Measurements from ENCODE around the gene FAM114A2.
"Not testable (repeated sequence)": the region's sequence is repeated elsewhere in the genome, so short reads cannot be mapped to it uniquely, and the experiment has no call there.

FAM114A2 gene

DNA sequence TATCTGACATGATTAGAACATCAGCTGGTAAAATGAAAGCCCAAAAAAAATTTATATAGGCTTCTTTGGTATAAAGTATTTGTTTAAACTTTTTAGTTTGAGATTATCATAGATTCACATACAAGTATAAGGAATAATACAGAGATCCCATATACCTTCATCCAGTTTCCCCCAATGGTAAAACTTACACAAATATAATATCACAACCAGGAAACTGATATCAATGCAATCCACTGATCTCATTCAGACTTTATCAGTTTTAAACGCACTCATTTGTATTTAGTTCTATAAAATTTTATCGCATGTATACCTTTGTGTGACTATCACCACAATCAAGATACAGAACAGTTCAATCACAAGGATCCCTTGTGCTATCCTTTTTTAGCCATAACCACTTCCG, 3.8 kb downstream of the FAM114A2 start:
- H3K9me3 Mint-ChIP-seq, result no peaks in the 10 kb centered on the region
- TF ChIP-seq CTCF (IDR thresholded peaks at IDR 0.05), result no peak
- H3K27me3 Mint-ChIP-seq (ENCODE audit: low read depth, poor library complexity), result peaks cover 7% of the 10 kb centered on the region
- H3K36me3 Mint-ChIP-seq (ENCODE audit: low read depth), result peaks cover 11% of the 10 kb centered on the region
- no peak for DNase-seq
- H3K4me3 Mint-ChIP-seq, result no peak overlapping the region
- H3K27ac Mint-ChIP-seq, result no peak overlapping the region
- peaks cover 26% of the 10 kb centered on the region for H3K4me1 Mint-ChIP-seq

GRCh38 chr5:154031937-154032489, 6.7 kb downstream of the FAM114A2 start:
- Mint-ChIP-seq H3K9me3 (no peaks in the 10 kb centered on the region), H3K36me3 (ENCODE audit: low read depth) (peaks cover 19% of the 10 kb centered on the region), H3K4me1 (peaks cover 10% of the 10 kb centered on the region), H3K27ac (no peak overlapping the region), H3K4me3 (no peak overlapping the region), H3K27me3 (ENCODE audit: low read depth, poor library complexity) (peaks cover 3% of the 10 kb centered on the region)
- no peak for DNase-seq
- no peak for TF ChIP-seq CTCF (IDR thresholded peaks at IDR 0.05)

- peaks cover 47% of the 10 kb centered on the region for H3K36me3 Mint-ChIP-seq (ENCODE audit: low read depth)
- no peak overlapping the region for H3K27ac Mint-ChIP-seq
- no peaks in the 10 kb centered on the region for H3K27me3 Mint-ChIP-seq (ENCODE audit: low read depth, poor library complexity)
- no peak overlapping the region for H3K4me3 Mint-ChIP-seq
- H3K9me3 Mint-ChIP-seq, result peaks cover 16% of the 10 kb centered on the region
- H3K4me1 Mint-ChIP-seq, result peaks cover 8% of the 10 kb centered on the region
- TF ChIP-seq CTCF (IDR thresholded peaks at IDR 0.05), result no peak
- no peak for DNase-seq
Measured at GRCh38 chr5:154025951-154026350, 12.8 kb downstream of the FAM114A2 start.

DNA sequence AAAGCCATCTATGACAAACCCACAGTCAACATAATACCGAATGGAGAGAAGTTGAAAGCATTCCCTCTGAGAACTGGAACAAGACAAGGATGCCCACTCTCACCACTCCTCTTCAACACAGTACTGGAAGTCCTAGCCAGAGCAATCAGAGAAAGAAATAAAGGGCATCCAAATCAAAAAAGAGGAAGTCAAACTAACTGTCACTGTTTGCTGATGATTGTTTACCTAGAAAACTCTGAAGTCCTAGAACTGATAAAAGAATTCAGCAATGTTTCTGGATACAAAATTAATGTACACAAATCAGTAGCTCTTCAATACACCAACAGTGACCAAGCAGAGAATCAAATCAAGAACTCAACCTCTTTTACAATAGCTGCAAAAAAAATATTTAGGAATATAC, 19.8 kb downstream of the FAM114A2 start:
- peaks cover 95% of the 10 kb centered on the region for H3K36me3 Mint-ChIP-seq (ENCODE audit: low read depth)

GRCh38 chr5:154015071-154015693, 23.5 kb downstream of the FAM114A2 start:
- DNase-seq, result no peak
- H3K27me3 Mint-ChIP-seq (ENCODE audit: low read depth, poor library complexity), result no peaks in the 10 kb centered on the region
- H3K27ac Mint-ChIP-seq, result peak overlapping the region; percentile 28
- H3K4me1 Mint-ChIP-seq, result no peaks in the 10 kb centered on the region
- peaks cover 61% of the 10 kb centered on the region for H3K36me3 Mint-ChIP-seq (ENCODE audit: low read depth)
- H3K9me3 Mint-ChIP-seq, result peaks cover 44% of the 10 kb centered on the region
- no peak overlapping the region for H3K4me3 Mint-ChIP-seq
- no peak for TF ChIP-seq CTCF (IDR thresholded peaks at IDR 0.05)

More for the DNA sequence above, 19.8 kb downstream of the FAM114A2 start:
- H3K4me1 Mint-ChIP-seq; H3K4me3 Mint-ChIP-seq; DNase-seq; H3K27ac Mint-ChIP-seq; H3K27me3 Mint-ChIP-seq (ENCODE audit: low read depth, poor library complexity): not testable (repeated sequence)
- peaks cover 68% of the 10 kb centered on the region for H3K9me3 Mint-ChIP-seq

DNA sequence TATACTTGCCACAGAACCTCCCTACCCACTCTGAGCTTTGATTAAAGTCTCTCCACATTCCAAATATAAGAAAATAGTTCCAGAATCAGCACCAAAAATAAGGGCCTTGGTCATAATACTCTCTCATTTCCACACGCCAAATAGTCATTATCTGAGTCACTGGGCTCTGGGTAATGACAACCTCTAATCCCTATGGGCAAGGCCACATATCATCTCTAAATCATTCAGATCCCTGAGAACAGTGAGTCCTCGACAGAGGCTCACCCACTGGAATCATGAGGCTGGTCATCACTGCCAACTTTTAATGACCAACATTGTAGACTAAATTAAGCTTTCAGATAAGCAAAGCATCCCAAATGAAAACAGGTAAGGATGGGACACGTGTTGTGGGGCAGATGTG, 28.1 kb downstream of the FAM114A2 start:
- Mint-ChIP-seq H3K9me3 (peaks cover 8% of the 10 kb centered on the region), H3K4me3 (no peak overlapping the region), H3K27ac (no peak overlapping the region), H3K36me3 (ENCODE audit: low read depth) (peaks cover 19% of the 10 kb centered on the region), H3K4me1 (no peaks in the 10 kb centered on the region), H3K27me3 (ENCODE audit: low read depth, poor library complexity) (no peaks in the 10 kb centered on the region)
- no peak for TF ChIP-seq CTCF (IDR thresholded peaks at IDR 0.05)
- DNase-seq, result no peak
